GM18519 (cell line): ENCODE results near the gene GMPR.

ENCODE experiments used
- ATAC-seq: cut with Tn5 transposase; IDR thresholded peaks from one replicate; pipeline ENCODE4 v1.9.1; 2021; ENCODE audit warnings: mild to moderate bottlenecking, moderate library complexity; ENCODE audit not compliant: unreplicated experiment, low FRiP score

Gene GMPR

DNA sequence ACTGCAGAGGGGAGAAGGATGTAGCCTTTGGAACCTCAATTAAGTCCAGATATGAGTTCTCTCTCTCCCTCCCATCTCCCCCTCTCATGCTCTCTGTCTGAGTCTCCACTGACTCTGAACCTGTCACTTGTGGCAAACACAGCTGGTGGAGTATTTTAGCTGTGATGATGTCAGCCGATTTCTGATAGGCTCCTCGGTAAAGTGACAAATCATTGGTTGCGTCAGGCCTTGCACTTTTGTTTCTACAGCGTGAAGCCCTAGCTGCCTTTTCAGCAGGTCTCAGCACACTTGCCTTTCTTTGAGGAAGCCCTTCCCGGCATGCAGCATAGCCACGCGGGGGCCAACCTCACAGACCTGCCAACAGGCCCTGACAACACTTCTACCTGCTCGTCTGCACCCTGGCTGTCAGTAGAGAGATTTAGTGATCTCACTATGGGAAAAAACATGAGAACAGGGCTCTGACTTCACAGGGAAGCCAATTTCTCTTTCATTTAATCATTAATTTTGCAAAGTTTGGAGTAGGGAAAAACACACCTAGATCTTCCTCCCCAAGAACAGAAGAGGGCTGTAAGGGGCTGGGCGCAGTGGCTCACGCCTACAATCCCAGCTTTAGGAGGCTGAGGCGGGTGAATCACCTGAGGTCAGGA lies 84.4 kb downstream of the GMPR start:
- ATAC-seq = peak; percentile 67

GRCh38 chr6:16324184-16324583 lies 85.8 kb downstream of the GMPR start:
- no peak for ATAC-seq

DNA sequence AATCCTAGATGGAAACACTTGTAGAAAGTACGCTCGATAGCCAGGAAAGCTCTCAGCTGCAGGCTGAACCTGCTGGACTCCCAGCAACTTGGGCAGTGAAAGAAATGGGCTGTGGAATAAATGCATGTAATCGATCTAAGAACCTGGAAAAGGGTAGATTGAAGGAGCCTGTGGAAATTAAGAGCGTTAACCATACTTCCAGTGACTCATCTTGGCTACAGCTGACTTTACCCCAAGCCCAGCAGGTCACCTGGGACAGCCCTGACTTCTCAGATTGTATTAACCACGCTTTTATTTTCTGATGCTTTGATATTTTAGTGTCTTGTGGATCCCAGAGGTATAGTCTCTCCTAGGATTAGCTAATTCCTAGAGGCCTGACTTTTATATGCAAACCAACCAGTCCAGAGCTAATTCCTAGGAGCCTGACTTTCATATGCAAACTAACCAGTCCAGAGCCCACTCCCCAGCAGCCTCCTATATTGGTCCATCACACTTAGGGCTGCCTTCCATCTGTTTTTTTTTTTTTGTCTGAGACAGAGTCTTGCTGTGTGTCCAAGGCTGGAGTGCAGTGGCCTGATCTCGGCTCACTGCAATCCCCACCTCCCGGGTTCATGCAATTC lies 86.3 kb downstream of the GMPR start:
- ATAC-seq = no peak

GRCh38 chr6:16326531-16326930 lies 88.1 kb downstream of the GMPR start:
- ATAC-seq = no peak

DNA sequence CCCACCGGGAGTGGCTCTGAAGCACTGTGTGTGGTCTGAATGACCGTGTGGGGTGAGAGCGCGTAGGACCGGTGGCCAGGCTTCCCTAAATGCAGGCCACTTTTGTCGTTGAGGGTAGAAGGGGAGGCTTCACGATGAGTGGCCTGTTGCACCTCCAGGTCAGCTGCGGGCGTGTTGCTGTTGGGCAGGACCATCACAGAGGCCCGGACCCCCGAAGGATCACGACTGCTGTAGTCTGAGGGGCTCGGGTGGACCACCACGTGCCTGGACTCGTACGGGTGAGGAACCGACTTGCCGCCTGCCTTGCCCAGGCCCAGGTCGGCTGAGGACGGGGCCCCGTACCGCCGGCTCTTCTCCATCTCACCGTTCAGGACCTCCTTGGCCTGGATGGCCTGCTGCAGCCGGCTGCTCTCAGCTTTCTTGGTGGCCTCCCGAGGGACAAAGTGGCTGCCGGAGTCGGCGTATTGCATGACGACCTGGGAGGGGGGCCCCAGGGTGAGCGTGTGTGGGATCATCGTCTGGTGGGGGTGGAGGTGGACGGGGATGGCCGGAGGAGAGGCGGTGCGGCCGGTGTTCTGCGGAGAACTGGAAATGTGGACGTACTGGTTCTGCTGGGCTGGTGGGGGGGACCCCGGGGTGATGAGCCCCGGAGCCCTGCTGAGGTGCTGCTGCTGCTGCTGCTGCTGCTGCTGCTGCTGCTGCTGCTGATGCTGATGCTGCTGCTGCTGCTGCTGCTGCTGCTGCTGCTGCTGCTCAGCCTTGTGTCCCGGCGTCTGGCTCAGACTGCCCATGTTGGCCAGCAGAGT lies 88.8 kb downstream of the GMPR start:
- no peak for ATAC-seq

- no peak for ATAC-seq
Observed at GRCh38 chr6:16327777-16328325, 89.5 kb downstream of the GMPR start.

GRCh38 chr6:16329233-16329632 lies 90.8 kb downstream of the GMPR start:
- no peak for ATAC-seq

DNA sequence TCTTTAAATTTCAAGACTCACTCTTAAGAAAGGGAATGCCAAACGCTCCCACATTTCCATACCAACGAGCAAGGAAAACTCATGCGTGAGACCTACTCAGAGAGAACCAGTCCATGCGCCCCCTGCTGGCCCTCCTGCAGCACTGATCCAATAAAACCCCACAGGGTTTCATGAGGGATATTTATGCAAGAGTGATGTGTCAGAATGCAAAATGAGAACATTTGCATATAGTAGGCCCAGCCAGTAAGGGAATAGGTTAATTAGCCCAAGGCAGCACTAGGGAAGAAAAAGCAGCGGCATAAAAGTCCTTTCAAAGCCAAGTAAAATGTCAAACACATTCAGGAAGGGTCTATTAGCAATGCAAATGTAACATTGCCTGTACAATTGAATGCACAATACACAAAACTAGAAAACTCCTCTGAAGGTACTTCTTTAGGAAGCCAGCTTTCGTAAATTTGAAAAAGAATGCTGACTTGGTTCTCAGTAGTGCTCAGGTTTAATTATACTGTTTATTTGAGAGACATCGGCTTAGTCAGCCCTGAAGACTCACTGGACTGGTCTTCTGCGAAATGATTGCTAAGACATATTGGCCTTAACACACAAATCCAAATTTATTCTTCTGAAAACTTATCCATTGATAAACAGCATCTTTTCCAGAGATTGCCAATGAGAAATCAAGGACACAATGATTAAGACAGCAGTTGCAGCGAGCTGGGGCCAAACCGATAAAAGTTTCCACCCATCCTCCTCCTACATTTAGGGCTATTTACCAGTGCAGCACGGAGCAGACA lies 93.2 kb downstream of the GMPR start:
- ATAC-seq = no peak

- peak; percentile 67 for ATAC-seq
Observed at GRCh38 chr6:16332175-16332542, 93.8 kb downstream of the GMPR start.

GRCh38 chr6:16333580-16333979 lies 95.2 kb downstream of the GMPR start:
- ATAC-seq = no peak

GRCh38 chr6:16334671-16335070 lies 96.3 kb downstream of the GMPR start:
- ATAC-seq = no peak

GRCh38 chr6:16335176-16335575 lies 96.8 kb downstream of the GMPR start:
- no peak for ATAC-seq

DNA sequence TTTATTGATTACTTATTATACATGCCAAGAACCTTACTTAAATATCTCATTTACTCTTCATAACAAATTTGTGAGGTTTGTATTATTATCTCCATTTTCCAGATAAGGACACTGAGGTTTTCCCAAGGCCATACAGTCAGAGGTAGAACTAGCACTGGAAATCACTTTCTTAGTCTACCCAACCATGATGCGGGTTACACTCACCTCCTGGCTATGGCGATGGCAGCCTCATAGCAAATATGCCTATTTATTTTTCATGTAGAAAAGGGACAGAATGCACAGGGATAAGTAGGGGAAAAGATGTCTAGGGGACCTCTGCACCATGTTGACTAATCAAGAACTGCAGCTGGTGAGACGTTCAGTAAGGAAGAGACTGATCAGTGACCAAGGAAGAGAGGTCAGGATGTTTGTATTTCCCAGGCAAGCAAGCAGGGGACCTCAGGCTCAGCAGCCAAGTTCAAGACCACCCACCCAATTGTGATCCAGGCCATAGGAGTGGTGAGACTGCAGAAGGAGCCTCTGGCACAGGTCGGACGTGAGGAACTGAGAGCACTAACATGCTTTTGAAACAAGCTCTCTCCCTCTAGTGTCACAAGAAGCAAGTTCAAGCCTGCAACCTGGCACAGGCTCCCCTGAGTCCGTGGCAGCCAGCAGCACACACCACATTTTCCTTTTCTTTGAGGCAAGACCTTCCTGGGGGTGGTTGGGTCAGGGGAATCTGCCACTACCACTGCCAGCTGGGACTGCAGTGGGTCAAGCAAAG lies 97.8 kb downstream of the GMPR start:
- ATAC-seq = no peak

DNA sequence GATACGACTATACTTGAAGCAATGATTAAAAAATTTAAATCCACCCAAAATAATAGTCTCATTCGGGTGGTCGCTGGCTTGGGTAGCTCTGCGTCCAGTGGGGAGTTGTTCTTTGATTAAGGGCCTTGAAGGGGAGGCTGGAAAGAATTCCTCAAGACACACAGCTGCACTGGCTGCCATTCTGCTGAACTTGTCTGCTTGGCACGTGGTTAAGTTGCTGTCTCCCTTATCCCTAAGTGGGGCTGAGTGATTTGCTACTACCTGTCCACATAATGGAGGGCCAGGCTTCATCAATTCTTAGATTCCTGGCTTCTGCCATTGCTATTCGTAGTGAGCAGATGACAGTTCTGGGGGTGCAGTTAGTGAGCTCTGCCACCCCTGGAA lies 98.5 kb downstream of the GMPR start:
- no peak for ATAC-seq

GRCh38 chr6:16337295-16337975 lies 99.0 kb downstream of the GMPR start:
- ATAC-seq = no peak

DNA sequence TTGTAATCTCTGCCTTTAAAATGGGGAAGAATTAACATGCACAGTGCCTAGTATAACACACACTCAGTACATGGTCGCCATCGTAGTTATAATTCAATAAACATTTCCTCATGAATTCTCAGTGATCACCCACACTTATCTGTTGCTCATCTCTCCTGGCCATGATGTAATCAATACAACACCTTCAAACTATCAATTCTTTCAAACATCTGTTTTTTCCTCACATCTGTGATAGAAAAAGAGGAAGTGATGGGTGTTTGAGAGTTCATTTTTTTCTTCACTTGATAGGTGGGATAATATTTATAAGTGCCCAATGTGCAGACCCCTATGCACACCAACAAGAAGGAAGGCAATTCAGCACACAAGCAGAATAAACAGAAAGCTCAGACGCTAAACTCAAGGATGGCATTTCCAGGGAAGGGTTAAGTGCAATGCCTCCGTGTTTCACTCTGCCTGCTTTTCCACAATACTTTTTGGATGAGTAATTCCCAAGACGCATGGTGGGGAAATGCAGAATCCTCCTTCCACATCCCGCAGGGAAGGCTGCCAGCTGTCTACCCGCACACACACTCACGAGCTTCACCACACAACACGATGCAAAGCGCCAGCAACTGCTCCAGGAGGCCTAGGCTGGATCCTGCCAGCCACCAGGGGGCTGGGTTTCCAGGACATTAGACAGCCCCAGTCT lies 100.3 kb downstream of the GMPR start:
- ATAC-seq = no peak

DNA sequence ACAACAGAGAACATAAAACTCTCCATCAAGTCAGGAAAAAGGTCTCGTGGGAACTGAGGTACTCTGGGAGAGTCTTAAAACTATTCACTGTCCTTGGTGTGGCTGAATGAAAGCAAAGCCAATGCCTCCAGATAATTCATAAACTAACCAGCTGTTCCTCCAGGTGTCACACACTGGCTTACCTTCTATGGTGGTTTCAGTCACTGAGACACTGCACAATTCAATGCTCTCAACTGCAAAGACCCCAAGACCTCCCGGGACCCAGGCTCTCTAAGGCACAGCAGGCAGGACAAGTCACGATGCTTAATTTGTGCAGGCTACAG lies 100.8 kb downstream of the GMPR start:
- no peak for ATAC-seq

- ATAC-seq = no peak
Observed at GRCh38 chr6:16343593-16343992, 105.2 kb downstream of the GMPR start.

DNA sequence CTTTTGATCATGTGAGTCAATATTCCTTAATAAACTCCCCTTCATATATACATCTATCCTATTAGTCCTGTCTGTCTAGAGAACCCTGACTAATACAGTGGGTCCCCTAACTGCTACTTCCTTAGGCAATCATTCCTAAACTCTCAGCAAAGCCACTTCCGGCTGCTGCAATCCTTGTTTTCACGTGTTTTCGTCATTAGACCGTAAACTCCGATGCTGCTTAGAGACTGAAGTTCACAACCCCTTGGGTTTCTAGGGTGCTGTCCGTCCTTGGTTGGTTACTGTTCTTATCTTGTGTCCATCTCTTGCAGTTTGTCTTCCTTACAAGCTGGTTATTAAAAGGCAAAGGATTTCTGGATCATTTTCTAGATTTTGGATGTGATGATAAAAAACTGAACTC lies 106.4 kb downstream of the GMPR start:
- no peak for ATAC-seq
